ENCODE measurements around the gene MAPK12. TPM values are rescaled to one million over a fixed set of nuclear protein-coding genes. Genes with fewer than 3 reads are reported as not detected.

The MAPK12 gene
- polyA plus RNA-seq, 1 experiment: 51.4 TPM

DNA sequence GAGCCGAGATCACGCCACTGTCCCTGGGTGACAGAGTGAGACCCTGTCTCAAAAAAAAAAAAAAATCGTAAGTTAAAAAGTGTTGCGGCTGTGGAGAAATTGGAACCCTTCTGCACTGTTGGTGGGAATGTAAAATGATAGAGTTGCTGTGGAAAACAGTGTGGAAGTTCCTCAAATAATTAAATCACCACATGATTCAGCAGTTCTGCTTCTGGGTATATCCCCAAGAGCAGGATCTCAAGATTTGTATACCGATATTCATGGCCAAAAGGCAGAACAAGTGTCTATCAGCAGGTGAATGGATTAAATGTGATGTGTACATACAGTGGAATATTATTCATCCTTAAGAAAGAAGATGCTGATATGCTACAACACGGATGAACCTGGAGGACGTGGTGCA, 56.9 kb downstream of the MAPK12 start:
- Histone ChIP-seq H3K4me3 (ENCODE audit: low read depth, low read length) (no peak overlapping the region), H3K36me3 (ENCODE audit: control insufficient read depth, insufficient read depth, low read length) (peaks cover 13% of the 10 kb centered on the region), H3K27me3 (ENCODE audit: control insufficient read depth, insufficient read depth, low read length) (no peaks in the 10 kb centered on the region)
- no peak for DNase-seq (ENCODE audit: low read depth)
- ChIA-PET CTCF (no interaction called here), POLR2A (no interaction called here)
- TF ChIP-seq, protein P1, sequence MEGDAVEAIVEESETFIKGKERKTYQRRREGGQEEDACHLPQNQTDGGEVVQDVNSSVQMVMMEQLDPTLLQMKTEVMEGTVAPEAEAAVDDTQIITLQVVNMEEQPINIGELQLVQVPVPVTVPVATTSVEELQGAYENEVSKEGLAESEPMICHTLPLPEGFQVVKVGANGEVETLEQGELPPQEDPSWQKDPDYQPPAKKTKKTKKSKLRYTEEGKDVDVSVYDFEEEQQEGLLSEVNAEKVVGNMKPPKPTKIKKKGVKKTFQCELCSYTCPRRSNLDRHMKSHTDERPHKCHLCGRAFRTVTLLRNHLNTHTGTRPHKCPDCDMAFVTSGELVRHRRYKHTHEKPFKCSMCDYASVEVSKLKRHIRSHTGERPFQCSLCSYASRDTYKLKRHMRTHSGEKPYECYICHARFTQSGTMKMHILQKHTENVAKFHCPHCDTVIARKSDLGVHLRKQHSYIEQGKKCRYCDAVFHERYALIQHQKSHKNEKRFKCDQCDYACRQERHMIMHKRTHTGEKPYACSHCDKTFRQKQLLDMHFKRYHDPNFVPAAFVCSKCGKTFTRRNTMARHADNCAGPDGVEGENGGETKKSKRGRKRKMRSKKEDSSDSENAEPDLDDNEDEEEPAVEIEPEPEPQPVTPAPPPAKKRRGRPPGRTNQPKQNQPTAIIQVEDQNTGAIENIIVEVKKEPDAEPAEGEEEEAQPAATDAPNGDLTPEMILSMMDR (IDR thresholded peaks at IDR 0.05; ENCODE audit: insufficient read depth, low read depth, low read length): no peak

DNA sequence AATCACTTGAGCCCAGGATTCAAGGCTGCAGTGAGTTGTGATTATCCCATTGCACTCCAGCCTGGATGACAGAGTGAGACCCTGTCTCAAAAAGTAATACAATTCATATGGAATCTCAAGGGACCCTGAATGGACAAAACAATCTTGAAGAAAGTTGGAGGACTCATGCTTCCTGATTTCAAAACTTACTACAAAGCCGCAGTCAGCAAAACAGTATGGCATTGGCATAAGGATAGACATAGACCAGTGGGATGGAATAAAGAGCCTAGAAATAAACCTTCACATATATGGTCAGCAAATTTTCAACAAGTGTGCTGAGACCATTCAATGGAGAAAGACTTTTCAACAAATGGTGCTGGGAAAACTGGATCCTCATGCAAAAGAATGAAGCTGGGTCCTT, 58.2 kb downstream of the MAPK12 start:
- TF ChIP-seq, protein P1 (IDR thresholded peaks at IDR 0.05; ENCODE audit: insufficient read depth, low read depth, low read length): no peak
- ChIA-PET CTCF (interaction anchor here (1.3 kb wide), 1 partner anchor 13 kb away, joined by 3 read pairs; no protein-coding TSS in a partner anchor), POLR2A (no interaction called here)
- DNase-seq (ENCODE audit: low read depth): no peak
- Histone ChIP-seq H3K4me3 (ENCODE audit: low read depth, low read length) (no peak overlapping the region), H3K36me3 (ENCODE audit: control insufficient read depth, insufficient read depth, low read length) (peaks cover 12% of the 10 kb centered on the region), H3K27me3 (ENCODE audit: control insufficient read depth, insufficient read depth, low read length) (no peaks in the 10 kb centered on the region)

Other genes starting within 250 kb of the MAPK12 start
- not detected in 2 replicates for gene IL17REL, start 248.9 kb downstream of the MAPK12 start, polyA plus RNA-seq (2011; rRNA removed)
- gene TTLL8, start 203.4 kb downstream of the MAPK12 start, polyA plus RNA-seq (2011; rRNA removed): not detected in 2 replicates
- gene MLC1, start 176.3 kb downstream of the MAPK12 start, polyA plus RNA-seq (2011; rRNA removed): 0.10 and 0.15 TPM in 2 replicates
- gene MOV10L1, start 171.7 kb downstream of the MAPK12 start, polyA plus RNA-seq (2011; rRNA removed): 5.8 and 6.6 TPM in 2 replicates
- 0.92 and 1.4 TPM in 2 replicates for gene PANX2, start 91.0 kb downstream of the MAPK12 start, polyA plus RNA-seq (2011; rRNA removed)
- 13.5 and 31.5 TPM in 2 replicates for gene TRABD, start 75.8 kb downstream of the MAPK12 start, polyA plus RNA-seq (2011; rRNA removed)
- gene SELENOO, start 60.7 kb downstream of the MAPK12 start, polyA plus RNA-seq (2011; rRNA removed): 8.0 and 16.7 TPM in 2 replicates
- gene TUBGCP6, start 16.7 kb downstream of the MAPK12 start, polyA plus RNA-seq (2011; rRNA removed): 9.4 and 17.5 TPM in 2 replicates
- gene HDAC10, start 10.4 kb downstream of the MAPK12 start, polyA plus RNA-seq (2011; rRNA removed): 8.8 and 18.2 TPM in 2 replicates
- 11.2 and 19.6 TPM in 2 replicates for gene MAPK11, start 8.7 kb upstream of the MAPK12 start, polyA plus RNA-seq (2011; rRNA removed)
- 83.7 and 143 TPM in 2 replicates for gene PLXNB2, start 46.0 kb upstream of the MAPK12 start, polyA plus RNA-seq (2011; rRNA removed)
- 3.7 and 8.2 TPM in 2 replicates for gene DENND6B, start 65.3 kb upstream of the MAPK12 start, polyA plus RNA-seq (2011; rRNA removed)
- 30.4 and 46.4 TPM in 2 replicates for gene PPP6R2, start 81.6 kb upstream of the MAPK12 start, polyA plus RNA-seq (2011; rRNA removed)
- gene SBF1, start 213.4 kb upstream of the MAPK12 start, polyA plus RNA-seq (2011; rRNA removed): 21.7 and 34.7 TPM in 2 replicates
- 8.1 and 16.0 TPM in 2 replicates for gene ADM2, start 219.9 kb upstream of the MAPK12 start, polyA plus RNA-seq (2011; rRNA removed)
- 0.16 and 0.20 TPM in 2 replicates for gene MIOX, start 225.2 kb upstream of the MAPK12 start, polyA plus RNA-seq (2011; rRNA removed)
- gene LMF2, start 246.0 kb upstream of the MAPK12 start, polyA plus RNA-seq (2011; rRNA removed): 54.0 and 111 TPM in 2 replicates
- 16.1 and 31.7 TPM in 2 replicates for gene NCAPH2, start 246.5 kb upstream of the MAPK12 start, polyA plus RNA-seq (2011; rRNA removed)